Neural cell (in vitro differentiated cells): ENCODE measurements around the gene LRMDA. TPM values are rescaled to one million over a fixed set of nuclear protein-coding genes. Genes with fewer than 3 reads are reported as not detected.

Source experiments
- H2AFZ ChIP-seq: fragments of 200-600, 300-800 bp; sonication (generic), shearing (Covaris generic); 2 replicates; pipeline ENCODE4 v1.6.0; 2014; ENCODE audit warnings: low read depth, mild to moderate bottlenecking, antibody characterized with exemption, low read length, moderate library complexity
- H3F3A ChIP-seq: fragments of 200-600 bp; shearing (Covaris generic); 2 replicates; pipeline ENCODE4 v1.6.1; 2016; ENCODE audit warnings: mild to moderate bottlenecking, moderate library complexity, mixed read lengths, antibody characterized with exemption, low read length; ENCODE audit not compliant: insufficient read depth, poor library complexity, severe bottlenecking
- H3K27ac ChIP-seq: fragments of 200-600, 300-800 bp; sonication (generic), shearing (Covaris generic); 2 replicates; pipeline ENCODE4 v1.5.1; 2014; ENCODE audit warnings: mild to moderate bottlenecking, low read length, moderate library complexity
- H3K27me3 ChIP-seq: fragments of 300-800, 200-600 bp; sonication (generic), shearing (Covaris generic); 2 replicates; pipeline ENCODE4 v1.6.0; 2014; ENCODE audit warnings: mild to moderate bottlenecking, low read depth, low read length, moderate library complexity; ENCODE audit not compliant: insufficient read depth
- H3K36me3 ChIP-seq: fragments of 300-800, 200-600 bp; sonication (generic), shearing (Covaris generic); 2 replicates; pipeline ENCODE4 v1.5.1; 2014; ENCODE audit warnings: mild to moderate bottlenecking, antibody characterized with exemption, low read length, moderate library complexity; ENCODE audit not compliant: insufficient read depth
- H3K4me2 ChIP-seq: fragments of 300-800, 200-600 bp; sonication (generic), shearing (Covaris generic); 2 replicates; pipeline ENCODE4 v1.6.0; 2014; ENCODE audit warnings: mild to moderate bottlenecking, low read length
- H3K4me3 ChIP-seq: fragments of 300-800, 200-600 bp; sonication (generic), shearing (Covaris generic); 2 replicates; pipeline ENCODE4 v1.5.1; 2014; ENCODE audit warnings: mild to moderate bottlenecking, low read length, moderate library complexity
- H3K79me2 ChIP-seq: fragments of 200-600 bp; shearing (Covaris generic); replicated peaks from 2 replicates; pipeline ENCODE4 v1.6.0; 2014; ENCODE audit warnings: mild to moderate bottlenecking, low read length, moderate library complexity; ENCODE audit not compliant: insufficient read depth
- H3K9ac ChIP-seq: fragments of 300-800, 200-600 bp; sonication (generic), shearing (Covaris generic); 2 replicates; pipeline ENCODE4 v1.6.1; 2016; ENCODE audit warnings: mild to moderate bottlenecking, low read length, mixed read lengths
- H3K9me2 ChIP-seq: fragments of 200-600 bp; shearing (Covaris generic); 2 replicates; pipeline ENCODE4 v1.6.1; 2016; ENCODE audit warnings: mild to moderate bottlenecking, low read length, mixed read lengths; ENCODE audit not compliant: insufficient read depth
- H3K9me3 ChIP-seq: fragments of 200-600, 300-800 bp; sonication (generic), shearing (Covaris generic); 2 replicates; pipeline ENCODE4 v1.6.1; 2016; ENCODE audit warnings: mild to moderate bottlenecking, mixed run types, low read length, moderate library complexity, mixed read lengths
- H4K20me1 ChIP-seq: fragments of 200-600 bp; shearing (Covaris generic); 2 replicates; pipeline ENCODE4 v1.6.1; 2016; ENCODE audit warnings: mild to moderate bottlenecking, mixed run types; ENCODE audit not compliant: insufficient read depth
- EP300 ChIP-seq: fragments of 450-650 bp; conservative IDR thresholded peaks from 2 replicates; pipeline ENCODE4 v1.6.1; 2014; ENCODE audit warnings: antibody characterized with exemption, mild to moderate bottlenecking, moderate library complexity; ENCODE audit not compliant: poor library complexity, severe bottlenecking
- EZH2 ChIP-seq: fragments of 200-600, 300-800 bp; shearing (Covaris generic), sonication (generic); IDR thresholded peaks from 2 replicates; pipeline ENCODE4 v1.6.1; 2014; ENCODE audit warnings: antibody characterized with exemption, low read length, borderline replicate concordance, mild to moderate bottlenecking; ENCODE audit not compliant: insufficient read depth, poor library complexity, severe bottlenecking
- MXI1 ChIP-seq: fragments of 450-650 bp; conservative IDR thresholded peaks from 2 replicates; pipeline ENCODE4 v1.6.1; 2014; ENCODE audit warnings: antibody characterized with exemption, mild to moderate bottlenecking; ENCODE audit not compliant: poor library complexity, severe bottlenecking
- POLR2AphosphoS5 ChIP-seq: IDR thresholded peaks from 2 replicates; pipeline ENCODE4 v1.6.1; 2012
- RAD21 ChIP-seq: fragments of 450-650 bp; conservative IDR thresholded peaks from 2 replicates; pipeline ENCODE4 v1.6.1; 2014; ENCODE audit warnings: antibody characterized with exemption, mild to moderate bottlenecking, moderate library complexity
- SMC3 ChIP-seq: fragments of 450-650 bp; conservative IDR thresholded peaks from 2 replicates; pipeline ENCODE4 v1.6.1; 2014; ENCODE audit warnings: antibody characterized with exemption, mild to moderate bottlenecking, moderate library complexity; ENCODE audit not compliant: poor library complexity
- TAF1 ChIP-seq: IDR thresholded peaks from 2 replicates; pipeline ENCODE4 v1.6.1; 2012; ENCODE audit warnings: low read depth
- polyA plus RNA-seq: library from polyadenylated mRNA; depleted of rRNA; stranded (reverse); fragments of >200 nt; gene quantifications from 2 replicates; pipeline ENCODE4 v1.2.3, GENCODE V29; 2014
- TF ChIP-seq, protein P1 (sequence below): IDR thresholded peaks from 2 replicates; pipeline ENCODE4 v1.6.1; 2012; ENCODE audit warnings: borderline replicate concordance
- TF ChIP-seq, protein P2 (sequence below): fragments of 450-650 bp; IDR thresholded peaks from 2 replicates; pipeline ENCODE4 v1.5.1; 2014; ENCODE audit warnings: antibody characterized with exemption, mild to moderate bottlenecking, moderate library complexity; ENCODE audit not compliant: poor library complexity, severe bottlenecking

LRMDA gene
- polyA plus RNA-seq, 1 donor from 2014 or later, result 5.6 TPM

DNA sequence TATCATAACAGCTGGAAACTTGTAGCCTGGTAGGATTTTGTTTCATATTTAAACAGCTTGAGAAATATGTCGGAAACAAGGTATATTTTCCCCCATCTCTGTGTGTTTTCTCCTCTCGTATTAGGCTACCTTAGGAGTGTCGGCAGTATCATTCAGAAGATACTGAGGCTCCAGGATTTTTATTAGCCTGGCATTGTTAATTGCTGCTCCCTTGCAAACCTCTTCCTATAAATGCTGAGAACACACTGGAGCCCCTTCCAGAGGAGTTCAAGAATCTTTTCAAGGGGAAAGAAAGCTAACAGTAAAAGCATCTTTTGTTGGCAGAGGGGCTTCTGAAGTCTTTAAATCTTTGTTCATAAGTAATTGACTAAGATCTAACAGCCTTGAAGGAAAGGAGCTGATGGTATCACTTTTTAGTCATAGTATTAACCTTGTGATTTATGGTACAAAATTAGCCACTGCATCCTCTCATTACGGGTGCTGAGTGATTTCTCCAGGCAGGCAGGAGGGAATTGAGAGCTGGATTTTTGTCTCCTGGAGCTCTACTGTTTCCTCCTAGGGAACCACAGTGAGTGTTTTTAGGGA lies 998.7 kb downstream of the LRMDA start:
- H2AFZ ChIP-seq, result no peak overlapping the region

DNA sequence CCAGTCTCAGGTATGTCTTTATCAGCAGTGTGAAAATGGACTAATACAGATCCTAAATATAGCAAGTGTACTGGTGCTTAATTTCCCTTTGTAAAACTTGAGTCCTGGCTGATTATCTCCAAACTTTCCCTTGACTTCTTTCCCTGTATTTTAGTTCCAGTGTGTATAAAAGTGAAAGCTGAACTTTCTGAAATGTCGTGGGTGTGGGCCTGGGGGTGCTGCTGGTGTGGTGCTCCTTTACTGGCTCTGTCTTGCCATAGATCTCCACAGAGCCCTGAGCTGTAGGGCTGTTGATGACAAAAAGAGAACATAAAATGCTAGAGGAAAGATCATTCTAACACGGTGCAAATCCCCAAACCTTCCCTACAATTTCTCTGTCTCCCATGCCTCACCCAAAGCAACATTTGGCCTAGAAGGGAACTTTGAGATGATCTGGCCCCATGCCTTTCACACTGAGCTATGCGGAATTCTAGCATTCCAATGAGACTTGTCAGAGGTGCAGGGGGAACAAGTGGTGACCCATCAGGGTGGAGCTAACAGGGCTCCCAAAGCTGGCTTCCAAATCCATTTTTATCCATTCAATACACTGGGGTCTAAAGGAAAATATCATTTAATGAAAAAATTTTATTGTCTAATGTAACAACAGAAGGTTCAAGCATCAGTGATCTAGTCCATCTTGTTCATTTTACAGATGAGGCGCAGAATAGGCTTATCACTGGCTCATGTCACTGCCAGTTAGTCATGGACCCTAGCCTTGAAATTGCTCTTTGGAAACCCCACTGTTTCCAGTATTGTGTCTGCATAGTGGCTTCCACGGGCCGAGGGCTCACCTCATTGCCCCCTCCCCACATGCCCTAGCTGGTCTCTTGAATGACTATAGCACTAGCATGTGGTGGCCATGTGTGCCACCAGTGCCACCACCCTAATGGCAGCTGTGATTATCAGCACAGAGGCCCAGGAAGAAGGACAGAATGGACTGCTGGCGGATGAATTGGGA lies 1000.9 kb downstream of the LRMDA start:
- Histone ChIP-seq H3K9me2 (no peaks in the 10 kb centered on the region), H3K27me3 (no peaks in the 10 kb centered on the region), H2AFZ (no peak overlapping the region), H3K36me3 (no peaks in the 10 kb centered on the region), H4K20me1 (no peaks in the 10 kb centered on the region), H3K4me3 (peak overlapping the region; percentile 35), H3K79me2 (no peaks in the 10 kb centered on the region), H3K4me2 (peak overlapping the region; percentile 15), H3K9ac (peak overlapping the region; percentile 4), H3K27ac (peak overlapping the region; percentile 49), H3K9me3 (no peaks in the 10 kb centered on the region), H3F3A (no peaks in the 10 kb centered on the region)
- TF ChIP-seq, protein P1, sequence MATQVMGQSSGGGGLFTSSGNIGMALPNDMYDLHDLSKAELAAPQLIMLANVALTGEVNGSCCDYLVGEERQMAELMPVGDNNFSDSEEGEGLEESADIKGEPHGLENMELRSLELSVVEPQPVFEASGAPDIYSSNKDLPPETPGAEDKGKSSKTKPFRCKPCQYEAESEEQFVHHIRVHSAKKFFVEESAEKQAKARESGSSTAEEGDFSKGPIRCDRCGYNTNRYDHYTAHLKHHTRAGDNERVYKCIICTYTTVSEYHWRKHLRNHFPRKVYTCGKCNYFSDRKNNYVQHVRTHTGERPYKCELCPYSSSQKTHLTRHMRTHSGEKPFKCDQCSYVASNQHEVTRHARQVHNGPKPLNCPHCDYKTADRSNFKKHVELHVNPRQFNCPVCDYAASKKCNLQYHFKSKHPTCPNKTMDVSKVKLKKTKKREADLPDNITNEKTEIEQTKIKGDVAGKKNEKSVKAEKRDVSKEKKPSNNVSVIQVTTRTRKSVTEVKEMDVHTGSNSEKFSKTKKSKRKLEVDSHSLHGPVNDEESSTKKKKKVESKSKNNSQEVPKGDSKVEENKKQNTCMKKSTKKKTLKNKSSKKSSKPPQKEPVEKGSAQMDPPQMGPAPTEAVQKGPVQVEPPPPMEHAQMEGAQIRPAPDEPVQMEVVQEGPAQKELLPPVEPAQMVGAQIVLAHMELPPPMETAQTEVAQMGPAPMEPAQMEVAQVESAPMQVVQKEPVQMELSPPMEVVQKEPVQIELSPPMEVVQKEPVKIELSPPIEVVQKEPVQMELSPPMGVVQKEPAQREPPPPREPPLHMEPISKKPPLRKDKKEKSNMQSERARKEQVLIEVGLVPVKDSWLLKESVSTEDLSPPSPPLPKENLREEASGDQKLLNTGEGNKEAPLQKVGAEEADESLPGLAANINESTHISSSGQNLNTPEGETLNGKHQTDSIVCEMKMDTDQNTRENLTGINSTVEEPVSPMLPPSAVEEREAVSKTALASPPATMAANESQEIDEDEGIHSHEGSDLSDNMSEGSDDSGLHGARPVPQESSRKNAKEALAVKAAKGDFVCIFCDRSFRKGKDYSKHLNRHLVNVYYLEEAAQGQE, result no peak
- TF ChIP-seq, protein P2, sequence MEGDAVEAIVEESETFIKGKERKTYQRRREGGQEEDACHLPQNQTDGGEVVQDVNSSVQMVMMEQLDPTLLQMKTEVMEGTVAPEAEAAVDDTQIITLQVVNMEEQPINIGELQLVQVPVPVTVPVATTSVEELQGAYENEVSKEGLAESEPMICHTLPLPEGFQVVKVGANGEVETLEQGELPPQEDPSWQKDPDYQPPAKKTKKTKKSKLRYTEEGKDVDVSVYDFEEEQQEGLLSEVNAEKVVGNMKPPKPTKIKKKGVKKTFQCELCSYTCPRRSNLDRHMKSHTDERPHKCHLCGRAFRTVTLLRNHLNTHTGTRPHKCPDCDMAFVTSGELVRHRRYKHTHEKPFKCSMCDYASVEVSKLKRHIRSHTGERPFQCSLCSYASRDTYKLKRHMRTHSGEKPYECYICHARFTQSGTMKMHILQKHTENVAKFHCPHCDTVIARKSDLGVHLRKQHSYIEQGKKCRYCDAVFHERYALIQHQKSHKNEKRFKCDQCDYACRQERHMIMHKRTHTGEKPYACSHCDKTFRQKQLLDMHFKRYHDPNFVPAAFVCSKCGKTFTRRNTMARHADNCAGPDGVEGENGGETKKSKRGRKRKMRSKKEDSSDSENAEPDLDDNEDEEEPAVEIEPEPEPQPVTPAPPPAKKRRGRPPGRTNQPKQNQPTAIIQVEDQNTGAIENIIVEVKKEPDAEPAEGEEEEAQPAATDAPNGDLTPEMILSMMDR, result no peak

More for the DNA sequence above, 998.7 kb downstream of the LRMDA start:
- Histone ChIP-seq H3K9me2 (no peaks in the 10 kb centered on the region), H3K27ac (peak overlapping the region; percentile 54), H3K4me2 (peak overlapping the region; percentile 45), H3K9ac (peak overlapping the region; percentile 18), H4K20me1 (no peaks in the 10 kb centered on the region), H3K36me3 (no peaks in the 10 kb centered on the region), H3K27me3 (no peaks in the 10 kb centered on the region), H3F3A (no peaks in the 10 kb centered on the region), H3K4me3 (peak overlapping the region; percentile 51), H3K9me3 (no peaks in the 10 kb centered on the region), H3K79me2 (no peaks in the 10 kb centered on the region)
- TF ChIP-seq POLR2AphosphoS5 (no peak), RAD21 (no peak), TAF1 (no peak), EP300 (no peak), SMC3 (no peak), EZH2 (no peak), MXI1 (no peak)
- TF ChIP-seq, protein P1, result no peak
- TF ChIP-seq, protein P2, result no peak
